DND-41 (cell line): ENCODE measurements around the gene CIITA.

Source experiments
- CTCF ChIP-seq: IDR thresholded peaks from 2 replicates; pipeline ENCODE4 v1.5.1; 2012; ENCODE audit warnings: borderline replicate concordance, low read length, moderate library complexity, mild to moderate bottlenecking; ENCODE audit not compliant: poor library complexity, severe bottlenecking; ENCODE audit errors: extremely low read depth
- EZH2 ChIP-seq: IDR thresholded peaks from 3 replicates; pipeline ENCODE4 v1.6.1; 2012; ENCODE audit warnings: borderline replicate concordance, low read depth, mild to moderate bottlenecking, moderate library complexity, low read length, inconsistent platforms; ENCODE audit not compliant: severe bottlenecking

DNA sequence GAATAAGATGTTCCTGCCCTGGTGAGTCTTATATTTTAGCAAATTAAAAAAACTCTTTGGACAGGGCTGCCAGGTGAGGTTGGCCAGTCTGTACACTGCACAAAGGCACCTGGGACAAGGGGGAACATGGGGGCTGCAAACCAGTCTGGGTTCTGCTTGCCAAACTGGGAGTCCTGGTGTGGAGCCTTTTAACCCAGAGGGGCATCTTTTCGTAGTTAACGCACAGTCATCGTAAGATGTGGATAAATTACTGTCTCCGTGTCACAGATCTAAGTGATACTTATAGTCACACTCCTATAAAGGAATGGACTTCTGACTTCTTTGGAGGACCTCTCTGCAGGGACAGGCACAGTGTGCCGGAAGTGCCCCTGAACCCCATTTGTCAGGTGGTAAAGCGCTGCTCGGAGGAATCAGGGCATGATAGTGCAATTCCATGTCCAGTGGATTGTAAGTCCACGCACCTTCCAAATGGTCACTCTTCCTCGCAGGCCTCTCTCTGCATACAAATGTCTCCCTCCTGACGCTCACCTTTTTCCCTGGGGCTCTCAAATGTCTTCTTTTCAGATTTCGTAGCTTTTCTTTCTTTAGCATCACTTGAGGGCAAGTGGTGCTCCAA is 50.6 kb downstream of the CIITA start:
- TF ChIP-seq CTCF (no peak), EZH2 (no peak)
